Measurements from ENCODE around the gene RASA4B. TPM values are rescaled to one million over a fixed set of nuclear protein-coding genes. Genes with fewer than 3 reads are reported as not detected.
"Not testable (repeated sequence)": the region's sequence is repeated elsewhere in the genome, so short reads cannot be mapped to it uniquely, and the experiment has no call there.

The RASA4B gene
- total and polyA plus RNA-seq, 2 of the 4 experiments (the other 2 are of a cell fraction), result 1.8 to 7.7 TPM

DNA sequence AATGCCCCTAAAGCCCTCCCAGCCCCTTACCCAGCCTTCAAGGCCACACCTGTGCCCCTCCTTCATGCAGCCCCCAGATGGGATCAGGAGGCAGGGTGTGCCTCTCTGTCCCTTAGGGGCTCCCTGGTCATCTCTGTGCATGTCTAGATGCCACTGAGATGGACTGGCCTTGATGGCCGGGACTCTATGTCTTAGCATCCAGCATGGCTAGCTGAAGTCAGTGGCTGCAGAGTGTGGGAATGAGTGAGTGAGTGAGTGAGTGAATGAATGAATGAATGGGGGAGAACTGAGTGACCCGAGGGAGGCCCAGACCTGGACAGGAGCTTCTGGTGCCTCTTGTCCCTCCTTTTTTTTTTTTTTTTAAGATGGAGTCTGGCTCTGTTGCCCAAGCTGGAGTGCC, 14.6 kb upstream of the RASA4B start:
- H3K4ac ChIP-seq (ENCODE audit: low read depth, low read length); intact Hi-C loops (cut with micrococcal nuclease); H3K4me3 ChIP-seq (ENCODE audit: insufficient read depth, low read depth, low read length); H3K18ac ChIP-seq (ENCODE audit: low read depth, low read length); H2BK20ac ChIP-seq (ENCODE audit: low read depth, low read length); H3K27me3 ChIP-seq (ENCODE audit: control insufficient read depth, insufficient read depth, low read length); H2AFZ ChIP-seq (replicated peaks; ENCODE audit: low read length, poor library complexity); H2AK9ac ChIP-seq (replicated peaks; ENCODE audit: low read depth, low read length, poor library complexity); H3K9me1 ChIP-seq (ENCODE audit: insufficient read depth, low read length); H2AK5ac ChIP-seq (ENCODE audit: low read depth, low read length); CTCF ChIA-PET; in situ Hi-C loops (cut with MboI; ENCODE audit: low sequenced_read_pairs); H3K4me2 ChIP-seq (ENCODE audit: low read depth, low read length); H3K14ac ChIP-seq (replicated peaks; ENCODE audit: low read depth, low read length); H2BK5ac ChIP-seq (ENCODE audit: low read depth, low read length, poor library complexity, severe bottlenecking); H3K9ac ChIP-seq (ENCODE audit: low read depth, low read length); H3K36me3 ChIP-seq (ENCODE audit: control insufficient read depth, insufficient read depth, low read length); H3K23ac ChIP-seq (ENCODE audit: low read depth, low read length); ATAC-seq (ENCODE audit: low read depth); H3K79me1 ChIP-seq (ENCODE audit: low read depth in 1 of 2, low read length in 2 of 2); H4K91ac ChIP-seq (ENCODE audit: insufficient read depth, low read depth, low read length); H3K9me3 ChIP-seq (ENCODE audit: control insufficient read depth, insufficient read depth, low read length); H3K27ac ChIP-seq (ENCODE audit: insufficient read depth, low read length); H3K4me1 ChIP-seq (ENCODE audit: control insufficient read depth, insufficient read depth, low read length); H4K8ac ChIP-seq (ENCODE audit: low read depth in 2 of 2, low read length in 2 of 2); dilution Hi-C loops (cut with HindIII; ENCODE audit: low sequenced_read_pairs, unreplicated experiment); H4K5ac ChIP-seq (ENCODE audit: low read depth, low read length); H2BK15ac ChIP-seq (ENCODE audit: low read depth, low read length); DNase-seq; H4K20me1 ChIP-seq (ENCODE audit: insufficient read depth, low read length); BruUV-seq (replicated peaks); H3K56ac ChIP-seq (ENCODE audit: extremely low read depth, insufficient read depth, low read length); H2BK120ac ChIP-seq (ENCODE audit: low read depth, low read length): not testable (repeated sequence)
- no CpG with 5 or more reads among the region's 2 CpGs for WGBS, 2 experiments (ENCODE audit: extremely low coverage in 2 of 2, insufficient read length in 1 of 2)
- POLR2A ChIA-PET (ENCODE audit: unreplicated experiment), result interaction anchor here (0.7 kb wide), 1 partner anchor 99 kb away, joined by 3 read pairs; no protein-coding TSS in a partner anchor

DNA sequence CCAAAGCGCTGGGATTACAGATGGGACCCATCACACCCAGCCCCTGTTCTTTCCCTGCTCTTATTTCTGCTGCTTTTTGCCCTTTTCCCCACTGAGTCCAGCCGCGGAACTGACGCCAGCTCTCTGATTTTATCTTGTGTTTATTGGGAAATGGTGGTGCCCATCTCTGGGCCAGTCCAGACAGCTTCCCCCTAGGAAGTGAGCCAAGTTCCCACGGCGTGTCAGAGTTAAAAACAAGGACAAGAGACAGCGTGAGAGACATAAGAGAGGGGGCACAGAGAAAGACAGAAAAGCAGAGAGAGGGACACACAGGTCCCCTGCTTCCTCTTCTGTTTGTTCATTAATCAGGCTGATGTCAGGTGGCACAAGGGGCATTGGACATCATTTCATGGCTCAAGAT, 14.0 kb upstream of the RASA4B start:
- H3K18ac ChIP-seq (ENCODE audit: low read depth, low read length); H4K8ac ChIP-seq (ENCODE audit: low read depth in 2 of 2, low read length in 2 of 2); H3K4ac ChIP-seq (ENCODE audit: low read depth, low read length); H2BK20ac ChIP-seq (ENCODE audit: low read depth, low read length); H2AK9ac ChIP-seq (replicated peaks; ENCODE audit: low read depth, low read length, poor library complexity); H2BK5ac ChIP-seq (ENCODE audit: low read depth, low read length, poor library complexity, severe bottlenecking); H3K4me2 ChIP-seq (ENCODE audit: low read depth, low read length); H4K5ac ChIP-seq (ENCODE audit: low read depth, low read length); H3K27ac ChIP-seq (ENCODE audit: insufficient read depth, low read length); H4K91ac ChIP-seq (ENCODE audit: insufficient read depth, low read depth, low read length); H3K9ac ChIP-seq (ENCODE audit: low read depth, low read length); H2BK120ac ChIP-seq (ENCODE audit: low read depth, low read length); POLR2A ChIA-PET (ENCODE audit: unreplicated experiment); H3K79me1 ChIP-seq (ENCODE audit: low read depth in 1 of 2, low read length in 2 of 2); H2AK5ac ChIP-seq (ENCODE audit: low read depth, low read length); H3K9me1 ChIP-seq (ENCODE audit: insufficient read depth, low read length); CTCF ChIA-PET; ATAC-seq (ENCODE audit: low read depth); H3K23ac ChIP-seq (ENCODE audit: low read depth, low read length); H4K20me1 ChIP-seq (ENCODE audit: insufficient read depth, low read length); DNase-seq; H2BK15ac ChIP-seq (ENCODE audit: low read depth, low read length); H2AFZ ChIP-seq (replicated peaks; ENCODE audit: low read length, poor library complexity); H3K4me3 ChIP-seq (ENCODE audit: insufficient read depth, low read depth, low read length); H3K36me3 ChIP-seq (ENCODE audit: control insufficient read depth, insufficient read depth, low read length); H3K27me3 ChIP-seq (ENCODE audit: control insufficient read depth, insufficient read depth, low read length); dilution Hi-C loops (cut with HindIII; ENCODE audit: low sequenced_read_pairs, unreplicated experiment); H3K4me1 ChIP-seq (ENCODE audit: control insufficient read depth, insufficient read depth, low read length); H3K9me3 ChIP-seq (ENCODE audit: control insufficient read depth, insufficient read depth, low read length); H3K14ac ChIP-seq (replicated peaks; ENCODE audit: low read depth, low read length); BruUV-seq (replicated peaks); intact Hi-C loops (cut with micrococcal nuclease); in situ Hi-C loops (cut with MboI; ENCODE audit: low sequenced_read_pairs); H3K56ac ChIP-seq (ENCODE audit: extremely low read depth, insufficient read depth, low read length): not testable (repeated sequence)
- WGBS, 2 experiments (ENCODE audit: extremely low coverage in 2 of 2, insufficient read length in 1 of 2), result no CpG with 5 or more reads among the region's 7 CpGs
